ENCODE results near the gene PPP1R12C.

PPP1R12C gene

DNA sequence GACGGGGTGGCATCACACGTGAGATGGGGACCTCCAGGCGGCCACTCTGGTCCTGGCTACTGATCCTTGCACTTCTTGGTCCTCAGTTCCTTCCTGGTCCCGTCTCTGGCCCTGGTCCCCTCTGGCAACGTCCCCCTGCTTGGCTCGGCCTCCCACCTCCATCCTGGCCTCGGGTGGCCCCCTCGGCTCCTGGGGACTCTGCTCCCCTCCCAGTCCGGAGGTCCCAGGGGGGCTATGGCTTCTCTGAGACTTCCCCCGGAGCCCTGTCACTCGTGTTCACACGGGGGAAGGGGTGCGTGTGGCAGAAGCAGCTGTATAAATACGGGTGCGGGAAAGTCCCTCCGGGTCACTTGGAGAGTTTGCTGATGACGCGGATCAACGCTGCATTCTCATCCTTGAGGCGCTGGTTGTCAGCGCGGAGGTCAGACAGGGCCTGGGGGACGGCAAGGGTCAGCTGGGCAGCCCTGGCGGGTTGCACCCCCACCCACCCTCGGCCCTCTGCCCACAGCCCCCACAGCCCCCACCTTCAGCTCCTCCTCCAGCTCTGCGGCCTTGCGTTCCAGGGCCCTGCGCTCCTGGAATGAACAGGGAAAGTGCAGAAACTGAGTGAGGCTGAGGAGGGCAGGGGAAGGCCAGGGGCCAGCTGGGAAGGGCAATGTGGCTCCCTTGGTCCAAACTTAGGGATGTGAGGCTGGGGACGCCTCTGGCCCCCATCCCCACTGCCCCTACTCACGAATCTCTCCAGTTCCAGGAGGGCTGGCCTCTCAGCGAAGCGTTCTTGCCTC is 26.1 kb downstream of the PPP1R12C start:
- DNase-seq (ENCODE audit: low spot score), result no peak

DNA sequence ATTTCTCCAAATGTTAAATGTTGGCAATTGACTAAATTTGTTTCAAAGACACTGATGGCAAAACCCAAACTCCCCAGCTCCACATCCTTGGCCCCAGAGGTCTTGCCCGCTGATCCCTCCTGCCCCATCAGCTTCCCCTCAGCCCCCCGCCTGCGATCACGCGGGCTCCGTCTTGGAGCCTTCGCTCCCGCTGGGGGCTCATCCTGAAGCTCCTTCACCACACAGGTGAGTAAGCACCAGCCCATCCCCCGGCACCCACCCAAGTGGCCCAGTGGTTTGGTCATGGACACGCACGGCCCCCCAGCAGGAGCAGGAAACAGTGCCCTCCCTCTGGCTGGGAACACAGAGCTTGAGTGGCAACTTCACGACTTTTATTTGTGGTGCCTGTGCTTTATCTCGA is 26.9 kb downstream of the PPP1R12C start:
- no peak for DNase-seq (ENCODE audit: low spot score)

DNA sequence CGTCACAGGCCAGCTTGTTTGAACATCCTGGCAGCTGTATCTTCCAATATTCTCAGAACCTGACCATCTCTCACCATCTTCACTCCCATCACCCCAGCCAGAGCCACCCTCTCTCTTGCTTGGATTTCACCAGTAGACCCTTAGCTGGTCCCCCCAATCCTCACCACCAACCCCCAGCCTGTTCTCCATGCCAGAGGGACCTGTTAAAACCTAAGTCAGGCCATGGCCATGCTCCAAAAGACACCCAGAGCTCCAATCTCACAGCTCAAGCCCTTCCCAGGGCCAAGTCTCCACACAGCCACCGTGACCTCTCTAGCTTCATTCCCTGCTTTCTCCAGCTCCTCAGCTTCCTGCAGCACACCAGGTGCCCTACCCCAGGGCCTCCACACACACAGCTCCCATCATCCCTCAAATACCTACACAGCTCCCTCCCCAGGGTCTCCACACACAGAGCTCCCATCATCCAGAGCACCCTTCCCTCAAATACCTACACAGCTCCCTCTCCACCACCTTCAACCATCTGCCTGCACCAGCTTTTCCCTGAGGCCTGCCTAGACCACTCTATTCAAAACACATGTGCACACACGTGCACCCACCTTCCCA is 28.0 kb downstream of the PPP1R12C start:
- no peak for DNase-seq (ENCODE audit: low spot score)

DNA sequence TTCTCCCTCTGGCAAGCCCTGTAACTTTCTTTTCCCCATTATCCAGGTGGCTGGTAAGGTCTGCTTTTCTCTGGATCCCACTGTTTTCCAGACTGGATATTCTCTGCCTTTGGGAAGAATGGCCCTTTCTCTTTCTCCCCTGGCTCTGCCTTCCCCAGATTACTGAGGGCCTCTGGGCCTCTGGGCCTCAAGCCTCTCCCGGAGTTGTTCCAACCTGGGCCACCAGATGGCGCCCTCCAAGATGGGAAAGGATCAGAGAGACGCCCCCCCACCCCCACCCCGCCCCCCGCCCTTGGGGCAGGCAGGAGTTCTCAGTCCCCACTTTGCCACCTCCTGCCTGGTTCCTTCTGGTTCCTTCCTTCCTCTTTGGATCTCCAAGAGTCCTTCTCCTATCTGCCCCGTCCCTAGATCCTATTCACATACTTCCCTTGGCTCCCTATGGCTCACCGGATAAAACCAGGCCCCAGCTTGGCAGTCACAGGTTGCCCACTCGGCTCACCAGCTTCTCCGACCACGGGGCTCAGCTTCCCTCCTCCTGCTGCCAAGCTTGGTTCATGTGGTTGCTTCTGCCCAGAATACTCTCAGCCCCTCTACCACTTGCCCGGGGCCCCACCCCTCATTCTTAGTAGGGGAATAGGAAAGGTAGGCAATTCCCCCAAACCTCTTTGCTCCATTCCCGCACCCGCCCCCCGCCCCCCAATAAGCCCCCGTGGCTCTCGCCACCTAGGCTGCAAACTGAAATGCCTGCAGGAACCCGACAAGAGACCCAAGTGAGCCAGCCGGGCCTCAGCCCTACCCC is 28.7 kb downstream of the PPP1R12C start:
- DNase-seq (ENCODE audit: low spot score), result peak; percentile 89

DNA sequence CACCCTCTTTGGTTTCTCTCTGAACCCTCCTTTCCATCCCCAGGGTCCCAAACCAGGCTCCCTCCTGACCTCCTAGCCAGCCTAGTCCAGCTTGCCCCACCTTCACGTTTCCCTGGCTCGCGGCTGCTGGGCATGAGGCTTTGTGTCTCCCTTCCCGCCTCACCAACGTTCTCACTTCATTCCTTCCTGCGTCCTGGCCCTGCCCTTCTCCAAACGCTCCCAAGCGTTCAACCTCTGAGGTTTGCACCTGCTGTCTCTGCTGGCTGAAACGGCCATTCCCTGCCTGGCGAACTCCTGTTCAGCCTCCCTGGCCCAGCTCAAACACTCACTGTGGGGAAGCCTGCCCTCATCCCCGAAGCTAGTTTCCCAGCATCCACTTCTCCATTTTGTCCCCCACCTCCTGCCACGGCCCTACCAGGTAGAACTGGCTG is 29.4 kb downstream of the PPP1R12C start:
- DNase-seq (ENCODE audit: low spot score), result no peak

DNA sequence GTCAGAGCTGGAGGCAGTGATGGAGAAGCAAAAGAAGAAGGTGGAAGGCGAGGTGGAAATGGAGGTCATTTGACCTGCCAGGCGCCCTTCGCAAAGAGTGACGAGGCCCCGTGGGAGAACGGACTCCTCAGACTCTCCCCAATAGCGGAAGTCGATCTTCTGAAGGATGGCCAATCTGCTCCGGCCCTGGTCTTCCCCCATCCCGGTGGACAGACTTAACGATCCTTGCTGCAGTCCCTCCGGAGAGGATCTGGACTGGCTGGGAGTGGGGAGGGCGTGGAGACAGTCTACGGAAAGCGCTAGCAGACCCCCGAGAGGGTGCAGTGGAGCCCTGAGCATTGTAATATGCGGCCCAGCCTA is 29.9 kb downstream of the PPP1R12C start:
- no peak for DNase-seq (ENCODE audit: low spot score)

DNA sequence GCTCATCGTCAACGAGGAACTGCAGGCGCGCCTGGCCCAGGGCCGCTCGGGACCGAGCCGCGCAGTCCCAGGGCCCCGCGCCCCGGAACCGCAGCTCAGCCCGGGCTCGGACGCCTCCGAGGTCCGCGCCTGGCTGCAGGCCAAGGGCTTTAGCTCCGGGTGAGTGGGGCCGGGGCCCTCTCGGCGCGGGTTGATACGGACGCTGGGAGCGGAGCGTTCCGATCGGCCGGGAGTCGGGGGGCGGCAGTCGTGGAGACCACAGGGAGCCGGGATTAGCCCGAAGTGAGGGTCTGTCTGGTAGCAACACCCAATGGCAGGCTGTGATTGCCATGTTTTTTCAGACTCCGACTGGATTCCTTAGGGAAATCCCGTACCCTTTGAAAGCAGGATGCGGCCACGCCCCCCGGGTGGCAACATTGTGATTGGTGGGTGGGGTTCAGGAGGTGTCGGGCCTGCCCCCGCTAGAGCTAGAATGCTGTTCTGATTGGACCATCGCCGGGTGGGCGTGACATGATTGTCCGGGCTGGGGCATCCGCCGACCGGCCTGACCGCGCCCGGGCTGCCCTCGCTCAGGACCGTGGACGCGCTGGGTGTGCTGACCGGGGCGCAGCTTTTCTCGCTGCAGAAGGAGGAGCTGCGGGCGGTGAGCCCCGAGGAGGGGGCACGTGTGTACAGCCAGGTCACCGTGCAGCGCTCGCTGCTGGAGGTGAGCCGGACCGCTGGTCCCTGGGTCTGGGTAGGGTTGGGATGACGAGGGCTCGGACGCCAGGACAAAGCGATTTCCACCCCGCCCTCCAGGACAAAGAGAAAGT is 30.5 kb downstream of the PPP1R12C start:
- peak; percentile 84 for DNase-seq (ENCODE audit: low spot score)

DNA sequence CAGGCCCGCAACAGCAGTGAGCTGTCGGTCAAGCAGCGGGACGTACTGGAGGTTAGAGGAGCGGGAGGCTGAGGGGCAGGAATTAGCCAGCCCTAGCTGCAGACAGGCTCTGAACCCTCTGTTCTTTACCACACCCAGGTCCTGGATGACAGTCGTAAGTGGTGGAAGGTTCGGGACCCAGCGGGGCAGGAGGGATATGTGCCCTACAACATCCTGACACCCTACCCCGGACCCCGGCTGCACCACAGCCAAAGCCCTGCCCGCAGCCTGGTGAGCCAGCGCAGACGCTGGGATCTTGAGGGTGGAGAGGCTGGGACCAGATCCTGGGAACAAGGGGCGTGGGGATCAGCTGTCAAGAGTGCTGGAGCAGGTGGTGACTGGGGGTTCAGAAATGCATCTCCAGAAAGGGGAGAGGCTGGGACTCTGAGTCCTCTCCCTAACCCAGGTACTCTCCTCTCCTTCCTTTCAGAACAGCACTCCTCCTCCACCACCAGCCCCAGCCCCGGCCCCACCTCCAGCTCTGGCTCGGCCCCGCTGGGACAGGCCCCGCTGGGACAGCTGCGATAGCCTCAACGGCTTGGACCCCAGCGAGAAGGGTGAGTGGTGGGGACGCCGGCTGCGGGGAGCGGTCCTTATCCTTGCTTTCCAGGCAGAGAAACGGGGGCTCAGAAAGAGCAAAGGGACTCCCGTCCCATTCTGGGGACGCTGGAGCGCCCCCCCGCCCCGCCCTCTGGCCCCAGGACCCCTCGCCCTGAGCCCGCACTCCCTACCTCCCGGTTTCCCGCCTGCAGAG is 31.3 kb downstream of the PPP1R12C start:
- no peak for DNase-seq (ENCODE audit: low spot score)

DNA sequence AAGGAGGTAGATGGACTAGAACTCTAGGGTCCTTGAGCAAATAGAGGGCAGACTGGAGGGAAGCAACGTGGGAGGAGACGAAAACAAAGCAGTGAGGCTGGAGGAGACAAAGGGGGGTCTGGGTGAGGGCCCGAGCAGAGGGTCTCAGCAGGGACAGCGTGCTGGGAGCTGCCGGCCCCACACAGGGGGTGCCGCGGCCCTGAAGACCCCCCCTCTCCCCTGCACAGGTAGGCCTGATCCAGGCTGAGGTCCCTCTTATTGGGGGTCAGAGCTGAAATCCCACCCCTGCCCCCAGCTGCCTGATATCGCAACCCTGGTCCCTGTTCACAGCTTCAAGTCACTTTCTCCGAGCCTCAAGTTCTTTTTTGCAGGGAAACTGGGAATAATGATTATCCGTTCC is 33.0 kb downstream of the PPP1R12C start:
- DNase-seq (ENCODE audit: low spot score), result no peak

DNA sequence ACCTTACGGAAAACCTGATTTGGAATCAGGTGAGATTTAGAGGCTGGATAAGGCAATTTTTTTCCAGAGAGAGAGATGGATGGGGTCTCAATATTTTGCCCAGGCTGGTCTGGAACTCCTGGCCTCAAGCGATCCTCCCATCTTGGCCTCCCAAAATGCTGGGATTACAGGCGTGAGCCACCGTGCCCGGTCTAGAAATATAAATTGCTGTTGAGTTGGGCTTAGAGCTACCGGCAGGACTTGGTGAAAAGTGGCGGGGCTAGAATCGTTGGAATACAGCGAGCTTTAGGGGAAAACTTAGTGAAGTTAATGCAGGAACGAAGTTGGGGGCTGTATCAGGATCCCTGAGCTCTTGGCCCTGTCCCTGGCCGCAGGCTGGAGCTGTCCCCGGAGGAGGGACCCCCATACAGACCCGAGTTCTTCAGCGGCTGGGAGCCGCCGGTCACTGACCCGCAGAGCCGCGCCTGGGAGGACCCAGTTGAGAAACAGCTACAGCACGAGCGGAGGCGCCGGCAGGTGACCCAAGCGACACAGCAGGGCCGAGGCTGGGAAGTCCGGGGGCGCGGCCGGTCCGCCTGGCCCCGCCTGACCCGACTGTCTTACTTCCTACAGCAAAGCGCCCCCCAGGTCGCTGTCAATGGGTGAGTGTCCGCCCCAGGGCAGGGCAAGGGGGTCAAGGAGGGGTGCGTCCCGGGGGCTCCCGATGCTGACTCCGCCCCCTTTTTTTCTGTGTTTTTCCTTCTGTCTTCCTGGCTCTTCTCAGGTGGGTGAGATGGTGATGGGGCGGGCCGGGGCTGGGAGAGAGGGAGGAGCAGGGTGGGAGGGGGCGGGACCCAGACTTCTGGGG is 34.2 kb downstream of the PPP1R12C start:
- DNase-seq (ENCODE audit: low spot score), result no peak

DNA sequence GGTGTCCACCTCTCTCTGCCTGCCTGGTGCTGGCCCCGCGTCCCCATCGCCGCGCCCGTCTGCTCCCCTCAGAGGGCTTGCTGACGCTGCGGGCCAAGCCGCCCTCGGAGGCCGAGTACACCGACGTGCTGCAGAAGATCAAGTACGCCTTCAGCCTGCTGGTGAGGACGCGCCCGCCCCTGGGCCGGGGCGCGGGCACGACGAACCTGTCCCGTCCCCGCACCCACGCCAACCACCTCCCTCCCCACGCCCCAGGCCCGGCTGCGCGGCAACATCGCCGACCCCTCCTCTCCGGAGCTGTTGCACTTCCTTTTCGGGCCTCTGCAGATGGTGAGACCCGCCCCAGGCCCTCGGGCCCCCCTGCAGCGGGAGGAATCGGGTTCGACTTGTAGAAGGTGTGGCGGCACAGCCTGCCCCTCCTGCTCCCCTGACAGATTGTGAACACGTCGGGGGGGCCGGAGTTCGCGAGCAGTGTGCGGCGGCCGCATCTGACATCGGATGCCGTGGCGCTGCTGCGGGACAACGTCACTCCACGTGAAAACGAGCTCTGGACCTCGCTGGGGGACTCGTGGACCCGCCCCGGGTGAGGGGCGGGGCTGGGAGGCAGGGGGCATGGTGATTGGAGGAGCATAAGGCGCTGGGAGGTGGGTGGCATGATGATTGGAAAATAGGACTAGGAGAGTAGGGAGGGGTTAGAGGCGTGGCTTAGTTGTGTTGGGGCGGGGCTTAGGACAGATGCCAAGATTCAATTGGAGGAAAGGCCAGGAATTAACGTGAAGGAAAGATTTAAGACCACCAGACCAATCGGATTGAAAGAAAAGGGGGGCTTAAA is 35.2 kb downstream of the PPP1R12C start:
- no peak for DNase-seq (ENCODE audit: low spot score)

DNA sequence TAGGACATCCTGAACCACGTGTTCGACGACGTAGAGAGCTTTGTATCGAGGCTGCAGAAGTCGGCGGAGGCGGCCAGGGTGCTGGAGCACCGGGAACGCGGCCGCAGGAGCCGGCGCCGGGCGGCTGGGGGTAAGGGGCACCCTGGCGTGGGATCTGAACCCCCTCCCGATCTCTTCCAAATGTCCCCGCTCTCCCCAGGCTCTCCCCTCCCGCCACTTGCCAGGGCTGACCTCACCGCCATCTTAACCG is 35.7 kb downstream of the PPP1R12C start:
- DNase-seq (ENCODE audit: low spot score), result no peak

DNA sequence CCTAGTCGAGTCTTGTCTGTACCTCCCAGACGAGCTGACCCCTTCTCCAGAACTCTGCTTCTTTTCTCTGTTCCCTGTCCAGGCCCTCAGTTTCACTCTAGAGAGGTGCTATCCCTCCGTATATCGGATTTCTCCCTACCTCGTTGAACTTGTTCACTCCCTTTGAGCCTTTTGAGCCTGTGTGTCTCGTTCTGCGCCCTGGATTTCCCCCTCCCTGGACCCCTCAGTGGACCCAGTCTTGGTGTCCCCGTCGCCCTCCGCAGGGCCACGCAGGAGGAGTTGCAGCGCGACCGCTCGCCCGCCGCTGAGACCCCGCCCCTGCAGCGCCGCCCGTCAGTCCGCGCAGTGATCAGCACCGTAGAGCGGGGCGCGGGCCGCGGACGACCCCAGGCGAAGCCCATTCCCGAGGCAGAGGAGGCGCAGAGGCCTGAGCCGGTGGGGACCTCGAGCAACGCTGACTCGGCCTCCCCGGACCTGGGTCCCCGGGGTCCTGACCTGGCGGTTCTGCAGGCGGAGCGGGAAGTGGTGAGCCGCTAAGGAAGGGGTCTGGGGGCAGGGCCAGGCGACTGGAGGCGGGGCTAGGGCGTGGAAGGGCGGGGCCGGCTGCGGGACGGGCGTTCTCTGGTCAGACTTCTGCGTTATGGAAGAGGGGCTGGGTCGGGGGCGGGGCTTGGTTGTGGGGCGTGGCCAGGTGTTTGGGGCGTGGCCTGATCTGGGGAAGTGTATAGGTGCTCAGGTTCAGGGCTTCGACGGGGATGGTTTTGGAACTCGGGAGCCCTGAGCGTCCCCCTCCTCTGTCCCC is 36.3 kb downstream of the PPP1R12C start:
- peak; percentile 93 for DNase-seq (ENCODE audit: low spot score)

DNA sequence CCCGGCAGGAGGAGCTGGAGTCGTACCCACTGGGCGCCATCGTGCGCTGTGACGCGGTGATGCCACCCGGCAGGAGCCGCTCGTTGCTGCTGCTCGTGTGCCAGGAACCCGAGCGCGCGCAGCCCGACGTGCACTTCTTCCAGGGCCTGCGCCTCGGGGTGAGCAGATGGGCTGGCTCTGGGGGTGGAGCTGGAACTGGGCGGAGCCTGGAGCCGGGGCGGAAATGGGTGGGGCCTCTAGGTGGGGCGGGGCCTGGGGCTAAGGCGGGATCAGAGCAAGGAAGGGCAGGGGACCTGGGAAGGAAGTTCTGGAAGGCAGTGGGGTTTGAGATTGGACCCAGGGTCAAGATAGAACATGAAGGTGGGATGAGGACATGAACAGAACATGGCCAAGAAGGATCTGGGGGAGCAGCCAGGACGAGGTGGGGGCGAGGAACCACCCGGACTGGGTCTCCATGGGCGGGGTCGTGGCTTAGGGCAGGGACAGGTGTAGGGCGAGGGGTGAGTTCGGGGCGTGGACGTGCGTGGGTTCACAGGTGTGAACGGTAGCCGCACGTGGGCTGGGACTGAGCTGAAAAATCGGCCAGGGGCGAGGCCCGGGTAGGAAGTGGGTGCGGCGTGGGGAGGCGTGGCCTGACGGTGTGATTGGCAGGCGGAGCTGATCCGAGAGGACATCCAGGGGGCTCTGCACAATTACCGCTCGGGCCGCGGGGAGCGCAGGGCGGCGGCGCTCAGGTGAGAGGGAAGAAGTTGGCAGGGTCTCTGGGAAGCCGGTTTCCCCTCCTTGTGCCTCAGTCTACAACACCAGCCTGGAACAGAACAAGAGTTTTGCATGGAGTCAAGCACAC is 37.1 kb downstream of the PPP1R12C start:
- peak; percentile 97 for DNase-seq (ENCODE audit: low spot score)

DNA sequence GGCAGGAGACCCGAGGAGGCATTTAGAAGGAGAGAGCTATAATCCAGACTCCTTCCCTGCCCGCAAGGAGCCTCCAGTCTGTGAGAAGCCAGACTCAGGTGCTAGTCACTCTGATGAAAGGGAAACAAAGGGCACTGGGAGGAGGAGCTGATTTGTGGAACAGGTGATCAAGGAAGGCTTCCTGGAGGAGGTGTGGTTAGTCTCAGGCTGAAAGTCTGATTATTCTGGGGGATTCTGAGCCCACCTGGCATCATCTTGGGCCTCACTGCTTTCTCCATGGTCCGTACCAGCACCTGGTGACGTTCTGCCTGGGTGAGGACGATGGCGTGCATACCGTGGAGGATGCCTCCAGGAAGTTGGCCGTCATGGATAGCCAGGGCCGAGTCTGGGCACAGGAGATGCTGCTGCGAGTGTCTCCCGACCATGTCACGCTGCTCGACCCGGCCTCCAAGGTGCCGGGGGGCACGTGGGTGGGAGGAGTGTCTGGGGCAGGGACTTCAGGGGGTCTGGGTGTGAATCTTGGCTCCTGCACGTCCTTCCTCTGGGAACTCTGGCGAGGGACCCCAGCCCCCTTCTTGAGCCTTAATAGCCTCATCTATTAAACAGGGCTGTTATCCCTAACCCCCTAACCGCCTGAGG is 37.9 kb downstream of the PPP1R12C start:
- DNase-seq (ENCODE audit: low spot score), result no peak

DNA sequence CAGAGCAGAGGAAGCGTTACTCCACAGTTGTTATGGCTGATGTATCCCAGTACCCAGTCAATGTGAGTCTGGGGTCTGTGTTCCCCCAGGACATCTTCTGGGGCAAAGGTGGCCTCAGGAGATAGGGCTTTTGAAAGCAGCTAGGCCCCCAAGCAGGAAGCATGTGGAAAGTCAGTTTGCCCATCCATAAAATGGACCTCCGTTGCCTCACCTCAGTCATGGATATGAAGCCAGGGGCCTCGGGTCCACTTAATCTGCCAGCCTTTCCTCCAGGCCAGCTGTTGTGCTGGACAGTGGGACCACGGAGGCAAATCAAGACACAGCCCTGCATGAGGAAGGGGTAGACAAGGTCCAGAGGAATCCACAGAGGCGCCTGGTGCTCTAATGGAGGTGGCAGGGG is 38.4 kb downstream of the PPP1R12C start:
- DNase-seq (ENCODE audit: low spot score), result no peak

DNA sequence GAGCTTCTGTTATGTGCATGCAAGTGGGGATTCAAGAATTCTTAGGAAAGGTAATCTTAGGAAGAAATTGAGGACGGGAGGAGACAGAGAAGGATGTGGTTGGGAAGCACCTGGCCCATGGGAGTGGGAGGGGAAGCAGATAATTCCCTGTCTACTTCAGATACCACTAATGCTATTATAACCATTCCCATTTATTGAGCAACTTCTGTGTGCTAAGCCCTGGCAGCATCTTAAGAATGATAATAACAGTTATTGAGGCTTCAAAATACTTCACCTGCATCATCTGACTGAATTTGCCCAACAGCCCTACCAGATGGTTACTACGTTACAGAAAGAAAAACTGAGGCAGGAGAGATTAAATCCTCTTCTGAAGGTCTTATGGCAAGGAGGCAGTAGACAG is 40.3 kb downstream of the PPP1R12C start:
- no peak for DNase-seq (ENCODE audit: low spot score)

DNA sequence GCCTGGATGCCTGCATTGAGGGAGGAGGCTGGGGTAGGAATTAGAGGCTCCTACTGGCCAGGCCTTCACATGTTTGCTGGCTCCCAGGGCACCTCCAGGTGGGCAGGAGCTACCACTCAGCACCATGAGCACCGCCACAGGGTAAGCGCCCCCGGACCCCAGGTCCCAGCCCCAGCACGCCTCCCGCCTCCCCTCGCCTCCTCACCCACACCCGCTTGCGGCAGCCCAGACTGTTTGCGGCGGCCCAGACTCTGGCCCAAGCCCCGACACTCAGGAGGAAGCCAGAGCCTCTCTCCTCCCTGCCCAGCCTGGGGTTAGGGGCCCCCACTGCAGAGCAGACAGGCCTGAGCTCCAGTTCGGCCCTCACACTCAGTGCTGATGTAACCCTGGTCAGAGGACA is 41.1 kb downstream of the PPP1R12C start:
- no peak for DNase-seq (ENCODE audit: low spot score)

All from D341Med (cell line).